Activated naive CD4-positive, alpha-beta T cell (primary cell): Measurements from ENCODE around the gene KIAA0930.
A peak's percentile ranks its signal among the peaks of the same experiment; 100 is the strongest.

ENCODE experiments used
- DNase-seq, 4 experiments: peaks; one replicate each; lab custom pipeline; 2025; lab: John Stamatoyannopoulos, UW

Gene KIAA0930

DNA sequence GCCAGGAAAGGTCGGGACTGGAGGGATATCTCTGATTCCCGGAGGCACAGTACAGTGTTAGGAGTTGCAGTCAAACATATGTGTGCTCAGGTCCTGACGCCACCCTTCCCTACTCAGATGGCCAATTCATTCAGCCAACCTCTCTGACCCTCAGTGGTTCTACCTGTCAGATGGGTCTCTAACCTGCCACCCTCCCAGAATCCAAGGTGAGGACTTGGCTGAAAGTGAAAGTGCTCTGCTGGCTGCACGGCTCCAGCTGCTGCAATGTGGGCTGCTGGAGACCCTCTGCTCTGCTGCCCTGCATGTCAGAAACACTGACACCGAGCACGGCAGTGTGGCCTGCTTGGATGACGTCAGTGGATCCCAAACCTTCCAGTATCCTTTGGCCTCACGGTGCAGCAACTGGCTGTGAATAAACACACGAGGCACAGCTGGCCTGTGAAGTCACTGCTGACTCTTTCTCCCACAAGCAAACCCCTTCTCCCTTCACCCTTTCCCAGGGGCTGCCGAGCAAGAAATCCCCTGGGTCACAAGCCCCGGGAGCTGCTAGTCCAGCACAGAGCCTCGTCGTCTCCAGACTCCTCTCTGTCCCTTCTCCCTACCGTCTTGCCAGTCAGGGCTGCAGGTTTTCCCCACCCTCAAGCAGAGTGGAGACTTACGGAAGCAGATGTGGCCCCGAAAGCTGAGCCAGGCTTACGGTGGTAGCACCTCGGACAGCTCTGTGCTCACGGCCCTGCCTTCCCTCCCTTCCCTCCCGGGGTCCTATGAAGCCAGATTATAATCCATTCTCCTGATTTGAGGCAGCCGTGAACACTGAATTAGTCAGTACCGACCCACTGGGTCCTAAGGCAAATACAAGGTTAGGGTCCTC lies 24.3 kb downstream of the KIAA0930 start:
- DNase-seq: no peak

DNA sequence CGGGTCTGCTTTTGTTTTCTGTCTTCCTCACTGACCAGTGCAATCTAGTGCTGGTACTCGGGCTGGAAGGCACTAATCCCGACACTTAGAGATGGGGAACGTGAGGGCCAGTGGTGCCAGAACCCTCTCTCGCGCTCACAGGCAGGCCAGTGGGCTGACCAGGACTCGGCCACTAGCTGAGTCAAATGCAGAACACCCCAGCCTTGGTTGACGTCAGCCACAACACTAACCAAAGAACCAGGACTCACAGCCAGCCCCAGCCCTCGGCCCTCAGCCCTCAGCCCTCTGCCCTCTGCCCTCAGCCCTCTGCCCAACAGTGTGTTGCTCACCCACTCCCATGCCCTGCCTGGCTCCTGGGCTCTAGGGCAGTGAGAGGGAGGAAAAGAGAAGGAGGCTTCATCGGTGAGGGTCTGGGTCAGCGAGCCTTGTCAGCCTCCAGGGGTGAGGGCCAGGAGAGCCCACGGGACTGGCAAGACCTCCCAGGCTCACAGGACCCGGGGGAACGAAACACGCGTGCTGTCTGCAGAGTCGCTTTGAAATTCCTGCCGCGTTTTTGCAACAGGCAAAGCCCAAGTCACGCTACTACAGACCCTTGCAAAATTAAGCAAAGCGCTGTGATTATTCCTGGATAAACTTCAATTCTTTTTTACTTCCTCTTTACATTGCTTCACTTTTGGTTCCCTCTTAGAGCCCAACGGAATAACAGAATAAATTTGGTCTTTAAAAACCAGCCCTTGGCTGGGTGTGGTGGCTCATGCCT lies 27.5 kb downstream of the KIAA0930 start:
- no peak for DNase-seq

DNA sequence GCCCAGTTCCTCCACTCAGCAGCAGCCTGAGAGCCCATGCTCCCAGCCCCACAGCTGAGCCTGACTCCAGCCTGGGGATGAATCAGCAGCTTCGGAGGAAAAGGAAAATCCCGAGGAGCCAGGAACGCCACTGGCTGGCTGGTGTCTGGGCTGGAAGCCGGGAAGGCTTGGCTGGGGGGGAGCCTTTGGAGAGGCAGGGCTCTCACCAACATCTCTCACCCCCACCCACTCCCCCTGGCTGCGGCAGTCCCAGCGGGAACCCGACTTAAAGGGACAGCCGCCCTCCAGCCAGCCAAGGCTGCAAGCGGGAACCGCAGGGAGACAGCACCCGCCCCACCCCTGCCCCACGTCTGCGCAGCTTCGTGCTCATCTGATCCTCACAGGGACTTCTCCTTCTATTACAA lies 28.4 kb downstream of the KIAA0930 start:
- no peak for DNase-seq

DNA sequence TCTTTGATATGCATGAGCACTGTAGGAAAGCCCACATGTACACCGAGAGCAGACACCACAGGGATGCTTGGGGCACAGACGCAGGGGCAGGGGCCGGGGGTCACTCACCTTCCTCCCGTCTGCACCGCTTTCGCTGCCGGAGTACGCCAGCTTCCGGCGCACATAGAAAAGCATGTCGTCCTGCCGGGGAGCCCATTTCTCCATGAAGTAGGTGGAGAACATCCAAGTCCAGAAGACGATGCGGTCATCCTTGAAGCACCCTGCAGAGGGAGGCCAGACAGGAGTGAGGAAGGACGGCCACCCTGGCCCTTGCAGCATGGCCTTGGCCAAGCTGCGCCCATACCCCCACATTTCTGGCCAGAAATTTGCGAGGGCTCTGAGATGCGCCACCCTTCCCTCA lies 28.8 kb downstream of the KIAA0930 start:
- no peak for DNase-seq

DNA sequence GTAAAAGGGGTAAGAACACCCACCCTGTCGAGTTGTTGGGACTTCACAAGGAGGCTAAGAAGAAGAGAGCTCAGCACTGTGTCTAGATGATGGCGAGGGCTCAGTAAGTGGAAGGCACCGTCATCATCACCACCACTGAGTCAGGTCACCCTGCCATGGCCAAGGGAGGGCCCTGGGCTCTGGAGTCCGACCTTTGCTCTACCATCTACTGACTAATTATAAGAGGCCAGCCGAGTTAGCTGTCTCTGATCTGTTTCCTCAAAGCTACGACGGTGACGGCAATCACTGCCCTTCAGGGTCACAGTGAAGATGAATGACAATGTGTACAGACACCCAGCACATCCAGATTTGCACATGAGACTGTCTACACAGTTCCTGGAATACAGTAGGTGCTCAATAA lies 29.3 kb downstream of the KIAA0930 start:
- no peak for DNase-seq

DNA sequence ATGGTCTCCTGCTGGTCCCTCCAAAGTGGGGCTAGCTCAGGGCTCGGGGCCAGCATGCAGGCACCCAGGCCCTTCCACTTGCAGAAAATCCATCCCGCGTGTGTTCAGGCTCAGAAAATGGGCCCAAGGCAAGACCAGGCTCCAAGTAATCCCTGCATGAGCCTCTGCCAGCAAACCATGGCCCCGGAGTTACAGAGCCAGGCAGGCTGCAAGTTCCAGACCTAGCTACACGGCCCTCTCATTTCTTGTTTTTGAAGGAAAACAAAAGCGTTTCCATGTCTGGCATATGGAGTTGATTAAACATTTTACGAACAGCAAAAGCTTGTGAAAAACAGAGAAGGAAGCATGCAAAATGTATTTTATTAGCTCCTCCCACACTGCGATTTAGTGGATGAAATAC lies 29.7 kb downstream of the KIAA0930 start:
- DNase-seq: no peak

DNA sequence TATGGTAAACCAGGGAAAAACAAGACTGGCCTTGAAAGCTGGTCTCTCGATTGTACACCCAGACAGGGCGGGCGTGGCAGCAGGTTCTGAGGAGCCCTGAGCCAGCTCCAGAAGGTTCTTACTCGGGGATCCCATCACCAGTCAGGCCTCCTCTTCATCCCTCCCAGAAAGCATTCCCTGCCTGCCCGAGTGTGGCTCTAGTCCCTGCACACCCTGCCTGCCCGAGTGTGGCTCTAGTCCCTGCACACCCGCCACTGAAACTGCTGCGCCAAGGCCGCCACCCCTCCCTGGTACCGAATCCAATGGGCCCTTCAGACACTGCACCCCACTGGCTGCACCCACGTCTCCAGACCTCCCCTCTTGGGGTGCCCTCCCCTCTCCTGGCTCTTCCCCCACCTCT lies 30.1 kb downstream of the KIAA0930 start:
- DNase-seq: no peak

DNA sequence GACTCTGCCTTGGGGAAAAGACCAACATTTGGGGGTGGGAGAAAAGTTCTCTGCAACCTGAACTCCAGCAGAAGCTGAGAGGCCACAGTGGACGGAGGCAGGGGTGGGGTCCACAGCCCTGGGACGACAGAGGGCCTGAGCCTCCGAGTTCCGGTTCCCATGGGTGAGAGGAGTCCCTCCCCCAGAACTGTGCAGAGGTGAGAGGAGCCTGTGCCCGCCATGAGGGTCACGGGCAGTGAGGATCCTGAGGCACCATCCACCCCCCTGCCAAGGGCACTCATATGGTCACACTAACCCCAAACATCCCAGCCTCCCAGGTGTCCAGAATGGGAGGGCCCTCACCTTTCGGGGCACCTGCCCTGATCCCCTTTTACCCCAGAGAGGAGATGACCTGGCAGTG lies 30.5 kb downstream of the KIAA0930 start:
- DNase-seq: no peak

DNA sequence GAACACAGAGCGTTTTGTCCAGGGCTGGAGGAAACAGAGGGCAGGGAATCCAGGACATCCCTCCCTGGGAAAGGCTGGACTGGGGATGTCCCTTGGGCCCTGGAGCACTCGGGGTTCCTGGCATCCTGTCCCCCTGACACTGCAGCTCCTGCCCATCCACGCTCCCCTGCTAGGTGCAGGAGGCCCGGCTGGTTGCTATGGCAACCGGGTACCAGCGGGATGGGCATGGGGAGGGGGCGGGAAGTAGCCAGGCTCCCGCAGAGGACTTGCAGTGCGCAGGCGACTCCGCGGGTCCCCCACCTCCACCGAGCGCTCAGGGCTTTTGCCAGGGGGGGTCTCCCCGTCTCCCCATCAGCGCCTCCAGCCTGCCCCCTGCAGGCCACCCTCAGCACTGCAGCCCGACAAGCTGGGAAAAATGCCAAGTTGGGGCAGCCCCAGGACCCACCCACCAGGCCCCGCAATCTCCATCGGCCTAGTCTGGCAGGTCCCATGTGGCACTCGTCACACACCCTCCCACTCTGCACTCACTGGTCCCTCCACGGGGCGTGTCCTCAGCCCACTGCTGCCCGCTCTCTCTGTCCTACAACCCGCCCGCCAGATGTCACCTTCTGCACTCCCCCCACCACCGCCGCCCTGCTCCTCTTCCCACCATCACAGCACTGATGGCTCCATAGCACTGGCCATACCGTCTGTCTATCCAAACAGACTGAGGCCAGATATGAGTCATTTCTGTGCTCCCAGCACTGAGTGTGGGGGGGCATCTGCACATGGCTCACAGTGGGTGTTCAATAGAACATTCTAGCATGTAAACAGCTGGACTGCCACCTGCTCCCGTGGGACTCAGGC lies 31.5 kb downstream of the KIAA0930 start:
- peak in 3 of 4 experiments; percentile 6 to 8 (median 7) for DNase-seq

DNA sequence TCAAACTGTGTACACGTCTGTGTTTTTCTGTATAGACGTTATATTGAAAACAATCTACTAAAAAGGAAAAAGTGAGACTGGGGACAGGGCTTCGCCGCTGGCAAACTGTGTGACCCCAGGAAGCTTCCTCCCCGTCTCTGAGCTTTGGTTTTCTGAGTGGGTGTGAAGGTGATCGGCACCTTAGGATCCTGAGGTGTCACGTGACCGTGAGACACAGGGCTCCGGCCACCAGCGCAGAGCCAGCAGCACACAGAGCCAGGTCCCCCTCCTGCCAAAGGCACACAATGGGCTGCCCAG lies 32.0 kb downstream of the KIAA0930 start:
- DNase-seq: no peak

DNA sequence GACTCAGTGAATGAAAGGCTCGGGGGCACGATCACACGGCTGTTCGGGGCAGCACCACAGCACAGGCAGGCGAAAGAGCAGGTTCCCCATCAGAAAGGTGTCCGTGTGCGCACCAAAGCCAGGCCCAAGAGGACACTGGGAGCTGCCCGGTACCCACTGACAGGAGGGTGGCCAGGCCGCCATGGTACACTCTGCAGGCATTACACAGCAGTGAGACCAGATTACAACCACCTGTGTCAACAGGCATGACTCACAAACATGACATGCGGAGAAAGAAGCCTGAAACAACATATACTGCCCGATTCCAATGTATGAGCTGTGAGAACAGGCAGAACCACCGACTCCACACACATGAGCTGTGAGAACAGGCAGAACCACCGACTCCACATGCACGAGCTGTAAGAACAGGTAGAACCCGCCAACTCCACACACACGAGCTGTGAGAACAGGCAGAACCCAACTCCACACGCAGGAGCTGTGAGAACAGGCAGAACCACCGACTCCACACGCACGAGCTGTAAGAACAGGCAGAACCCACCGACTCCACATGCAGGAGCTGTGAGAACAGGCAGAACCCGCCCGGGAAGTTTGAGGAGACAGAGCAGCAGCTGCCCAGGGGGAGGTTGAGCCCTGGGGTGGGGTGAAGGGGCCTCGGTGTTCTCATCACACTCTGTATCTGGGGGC lies 32.6 kb downstream of the KIAA0930 start:
- DNase-seq: no peak

DNA sequence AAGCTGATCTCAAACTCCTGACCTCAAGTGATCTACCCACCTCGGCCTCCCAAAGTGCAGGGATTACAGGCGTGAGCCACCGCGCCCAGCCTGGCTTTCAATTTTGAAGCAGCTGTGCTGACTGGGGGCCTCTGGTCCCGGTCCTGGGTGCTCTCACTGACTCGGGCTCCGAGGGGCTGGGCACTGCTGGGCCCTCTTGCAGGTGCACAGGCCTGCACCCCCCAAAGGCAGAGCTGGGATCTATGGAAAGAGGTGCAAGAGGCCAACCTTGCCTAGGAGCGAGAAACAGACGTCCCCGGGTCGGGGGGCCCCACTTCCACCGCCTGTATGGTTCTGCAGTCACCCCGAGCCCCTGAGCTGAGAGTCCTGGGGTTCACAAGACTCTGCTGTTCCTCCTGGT lies 33.2 kb downstream of the KIAA0930 start:
- no peak for DNase-seq

DNA sequence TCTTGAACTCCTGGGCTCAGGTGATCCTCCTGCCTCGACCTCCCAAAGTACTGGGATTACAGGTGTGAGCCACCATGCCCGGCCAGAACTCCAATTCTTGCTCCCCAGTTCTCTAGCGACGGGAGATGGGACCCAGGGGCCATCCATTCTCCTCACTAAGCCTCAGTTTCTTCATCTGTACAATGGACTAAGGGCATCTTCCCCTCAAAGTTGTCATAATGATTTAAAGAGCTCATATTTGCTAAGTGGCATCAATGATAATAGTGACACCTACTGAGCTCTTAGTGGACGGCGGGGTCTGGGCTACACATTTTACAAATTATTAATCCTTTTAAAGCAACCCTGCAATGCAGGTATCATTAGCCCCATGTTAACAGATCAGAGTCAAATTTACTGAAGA lies 34.5 kb downstream of the KIAA0930 start:
- no peak for DNase-seq

DNA sequence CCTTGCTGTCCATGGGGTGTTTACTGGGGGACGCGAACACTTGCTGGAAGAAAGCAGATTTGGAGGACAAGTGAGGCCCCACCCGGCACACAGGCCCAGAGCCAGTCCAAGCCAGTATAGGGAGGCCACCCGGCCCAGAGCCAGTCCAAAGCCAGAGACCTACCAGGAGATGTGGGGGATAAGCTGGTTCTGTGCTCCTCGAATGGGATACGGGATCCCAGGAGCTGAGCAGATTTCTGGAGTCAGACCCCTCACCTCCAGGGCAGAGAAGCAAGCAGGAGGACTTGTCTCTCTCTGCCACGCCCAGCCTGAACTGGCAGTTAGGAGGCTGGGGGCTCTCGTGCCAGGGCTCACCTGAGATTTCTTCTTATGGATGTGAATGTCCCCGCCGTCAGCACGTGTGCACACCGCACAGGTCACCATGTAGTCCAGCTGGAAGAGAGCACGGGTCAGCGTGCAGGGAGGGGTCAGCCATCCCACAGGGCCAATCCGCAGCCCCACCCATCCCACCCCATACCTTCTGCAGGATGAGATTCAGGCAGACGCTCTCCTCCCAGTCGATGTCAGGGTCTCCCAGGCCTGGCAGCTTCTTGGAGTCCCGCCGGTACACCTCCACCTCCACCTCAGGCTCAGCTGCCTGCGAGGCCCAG lies 35.3 kb downstream of the KIAA0930 start:
- DNase-seq: no peak

DNA sequence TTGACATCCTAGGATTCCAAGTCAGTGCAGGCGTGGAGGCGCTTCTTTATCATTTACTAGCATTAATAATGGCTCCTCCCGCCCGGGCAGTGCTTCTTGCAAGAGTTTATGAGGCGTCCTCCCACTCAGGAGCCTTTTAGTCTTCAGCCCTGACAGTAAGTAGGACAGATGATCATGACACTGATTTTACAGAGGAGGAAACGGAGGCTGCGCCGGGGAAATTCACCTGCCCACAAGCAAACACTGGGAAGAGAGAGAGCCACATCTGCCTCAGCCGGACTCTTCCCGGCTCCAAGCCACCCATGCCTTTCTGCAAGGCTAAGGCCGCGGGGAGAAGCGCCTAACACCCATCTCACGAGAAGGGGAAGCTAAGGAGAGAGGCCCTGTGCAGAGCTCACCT lies 35.9 kb downstream of the KIAA0930 start:
- no peak for DNase-seq

DNA sequence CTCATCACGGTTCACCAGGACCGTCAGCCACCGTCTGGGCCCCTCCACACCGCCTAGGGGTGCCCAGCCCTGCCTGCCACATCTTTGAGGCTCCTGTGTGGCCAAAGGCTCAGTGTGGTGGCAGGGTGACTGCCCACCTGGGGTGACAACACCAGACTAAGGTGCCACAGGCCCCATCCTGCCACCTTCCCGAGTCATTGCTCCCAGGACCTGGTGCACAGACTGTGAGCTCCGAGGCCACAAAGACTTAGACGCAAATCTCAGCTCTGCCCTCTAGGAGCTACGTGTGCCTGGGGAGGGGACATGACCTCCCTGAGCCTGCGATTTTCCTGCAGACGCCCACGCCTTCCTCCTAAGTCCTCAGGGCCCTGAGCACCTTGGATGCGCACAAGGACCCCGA lies 36.5 kb downstream of the KIAA0930 start:
- DNase-seq: no peak

DNA sequence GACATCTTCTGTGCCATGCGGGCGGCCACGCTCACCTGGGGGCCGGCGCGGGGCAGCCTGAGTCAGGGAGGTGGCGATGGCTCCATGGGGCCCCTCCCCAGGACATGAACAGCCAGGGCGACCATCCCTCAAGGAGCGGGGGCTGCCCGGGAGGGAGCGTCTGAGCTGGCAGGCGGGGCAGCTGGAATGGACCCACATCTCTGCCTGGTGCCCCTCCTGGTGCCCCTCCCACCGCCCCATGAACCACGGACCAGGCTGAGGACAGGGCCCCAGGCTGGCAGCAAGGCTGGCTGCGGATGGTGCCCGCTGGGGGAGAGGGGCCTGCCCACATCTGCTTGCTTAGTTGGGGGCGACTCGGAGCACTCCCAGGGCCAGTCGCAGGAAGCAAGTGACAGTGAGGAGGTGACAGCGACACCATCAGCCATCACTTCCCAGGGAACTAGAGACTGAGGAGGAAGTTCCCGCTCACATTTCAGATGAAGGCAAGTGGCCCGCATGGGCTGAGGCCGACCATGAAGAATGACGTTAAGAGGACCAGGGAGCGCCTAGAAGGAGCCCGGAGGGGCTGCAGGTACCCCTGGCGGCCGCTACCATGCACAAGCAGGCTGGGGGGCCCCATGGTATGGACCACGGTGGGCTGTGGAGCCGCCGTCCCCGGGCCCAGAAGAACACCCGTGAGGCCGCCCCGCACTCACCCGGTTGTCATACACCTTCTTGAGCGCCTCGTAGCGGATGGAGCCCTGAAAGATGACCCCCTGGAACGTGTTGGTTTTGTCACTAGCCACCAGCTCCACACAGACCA lies 37.3 kb downstream of the KIAA0930 start:
- DNase-seq: no peak

DNA sequence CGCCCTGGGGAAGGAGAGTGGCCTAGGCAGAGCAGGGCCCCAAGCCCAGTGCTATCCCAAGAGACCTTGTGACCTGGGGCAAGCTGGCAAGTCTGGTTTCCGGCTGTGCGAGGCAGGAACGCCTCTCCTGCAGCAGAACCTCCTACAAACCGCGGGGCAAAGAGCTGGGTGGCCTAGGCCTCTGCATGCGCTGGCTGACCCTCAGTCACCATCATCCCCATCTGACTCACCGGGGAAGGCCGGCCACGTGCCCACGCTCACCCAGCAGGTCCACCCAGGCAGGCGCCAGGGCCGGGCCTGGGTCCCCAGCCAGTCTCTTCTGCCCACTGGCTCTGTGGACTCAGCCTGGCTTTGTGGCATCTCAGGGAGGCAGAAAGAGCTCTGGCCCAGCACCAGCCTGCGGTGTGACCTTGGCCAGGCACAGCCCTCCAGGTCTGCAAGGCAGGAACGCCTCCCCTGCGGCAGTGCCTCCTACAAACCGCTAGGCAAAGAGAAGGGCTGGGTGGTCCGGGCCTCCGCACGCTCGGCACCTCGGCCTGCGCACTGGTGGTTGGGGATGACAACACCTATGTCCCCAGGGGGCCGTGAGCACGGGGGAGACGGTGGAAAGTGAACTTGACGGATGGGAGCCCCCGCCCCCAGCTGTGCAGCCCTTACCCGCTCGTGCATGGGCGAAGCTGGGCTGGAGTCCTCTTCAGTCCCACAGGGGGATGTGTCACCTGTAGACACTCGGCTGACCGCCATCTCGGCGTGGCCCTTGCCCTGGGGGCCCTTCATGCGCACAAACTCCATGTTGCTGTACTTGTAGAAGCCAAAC lies 38.2 kb downstream of the KIAA0930 start:
- no peak for DNase-seq

DNA sequence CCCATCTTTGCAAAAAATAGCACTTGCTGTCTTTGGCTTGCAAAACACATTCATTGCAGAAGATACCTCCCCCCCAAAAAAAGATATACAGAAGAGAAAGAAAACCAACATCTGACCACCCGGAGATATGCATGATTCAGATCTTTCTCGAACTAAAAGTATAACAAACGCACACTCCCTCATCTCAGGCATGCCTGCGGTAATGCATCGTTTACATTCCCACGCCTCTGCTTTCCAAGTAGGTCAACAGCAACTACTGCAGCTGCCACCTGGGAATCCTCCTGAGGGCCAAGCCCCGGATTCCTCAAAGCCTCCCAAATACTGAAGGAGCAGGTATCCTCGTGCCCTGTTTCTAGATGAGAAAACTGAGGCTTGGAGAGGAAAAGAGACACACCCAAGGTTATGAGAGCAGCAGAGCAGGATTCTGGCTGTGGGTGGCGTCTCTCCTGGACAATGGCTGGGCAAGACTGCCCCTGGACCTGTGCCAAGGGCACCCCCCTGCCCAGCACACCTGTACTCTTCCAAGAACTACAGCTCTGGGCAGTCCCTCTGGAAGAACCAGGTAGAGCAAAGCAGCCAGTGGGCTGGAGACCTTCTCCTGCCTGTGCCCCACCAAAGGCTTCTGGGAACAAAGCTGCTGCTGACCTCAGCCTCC lies 38.9 kb downstream of the KIAA0930 start:
- DNase-seq: no peak
